HCT116 (cell line): ENCODE measurements around the gene KAZN. TPM values are rescaled to one million over a fixed set of nuclear protein-coding genes. Genes with fewer than 3 reads are reported as not detected.

Source experiments
- ATAC-seq: fragments of 200-7000 bp; cut with Tn5 transposase; 2 replicates; pipeline ENCODE4 v1.9.1; 2020; ENCODE audit warnings: mild to moderate bottlenecking, moderate library complexity
- BruUV-seq: library from RNA; stranded (reverse); fragments of 400-500 nt; replicated peaks from 2 replicates; lab custom pipeline; 2021; lab: Mats Ljungman, UMichigan
- CTCF ChIA-PET: fragments of 300-600 bp; sonication (Branson Sonifier 250); formaldehyde crosslinking; loops from one replicate; lab custom pipeline; 2021; ENCODE audit warnings: antibody characterized with exemption; lab: Charles Lee
- POLR2A ChIA-PET: fragments of 300-600, 350-600 bp; sonication (Branson Sonifier 250); formaldehyde crosslinking; loops from one replicate; lab custom pipeline; 2021; ENCODE audit warnings: antibody characterized with exemption; lab: Charles Lee
- RAD21 ChIA-PET, 2 experiments: fragments of 300-600 bp; sonication (Branson Sonifier 250); formaldehyde crosslinking; loops; one replicate each; lab custom pipeline; 2023; ENCODE audit warnings: low total read pairs in 2 of 2; ENCODE audit not compliant: uncharacterized antibody in 2 of 2, unreplicated experiment in 2 of 2, low non-redundant PET in 1 of 2; lab: Charles Lee
- DNase-seq: peaks from one replicate; pipeline ENCODE4 v3.0.0-alpha.2; 2010; ENCODE audit warnings: low read depth, low spot score
- H2AFZ ChIP-seq: fragments of 200-600 bp; shearing (Covaris generic), sonication (generic); 2 replicates; pipeline ENCODE4 v1.6.1; 2017; ENCODE audit warnings: low read depth, mixed run types, mixed read lengths, antibody characterized with exemption, low read length; ENCODE audit not compliant: poor library complexity, severe bottlenecking
- H3K27ac ChIP-seq: 2 replicates; pipeline ENCODE4 v1.5.1; 2012; ENCODE audit warnings: low read depth, low read length
- H3K27me3 ChIP-seq: fragments of 200-600 bp; sonication (generic); 2 replicates; pipeline ENCODE4 v1.6.1; 2016; ENCODE audit warnings: mixed run types, low read length, mixed read lengths; ENCODE audit not compliant: insufficient read depth
- H3K36me3 ChIP-seq, 2 experiments: fragments of 200-500 bp in 1 of 2; fragments of 200-600 bp in 1 of 2; sonication (Bioruptor generic) in 1 of 2; sonication (generic) in 1 of 2; 2 replicates each; pipeline versions ENCODE4 v1.5.1 to v1.6.1; 2014 to 2016; ENCODE audit warnings: low read length in 2 of 2, inconsistent platforms in 1 of 2, mixed read lengths in 1 of 2, mixed run types in 1 of 2; ENCODE audit not compliant: insufficient read depth in 2 of 2, control insufficient read depth in 1 of 2
- H3K4me1 ChIP-seq, 2 experiments: fragments of 200-600 bp in 1 of 2; sonication (generic) in 1 of 2; 2 replicates each; pipeline versions ENCODE4 v1.5.1 to v1.6.1; 2012 to 2017; ENCODE audit warnings: low read length in 2 of 2, inconsistent platforms in 1 of 2, mild to moderate bottlenecking in 1 of 2, mixed read lengths in 1 of 2, mixed run types in 1 of 2, moderate library complexity in 1 of 2; ENCODE audit not compliant: insufficient read depth in 2 of 2, control insufficient read depth in 1 of 2
- H3K4me2 ChIP-seq: fragments of 200-600 bp; sonication (generic); 2 replicates; pipeline ENCODE4 v1.6.1; 2017; ENCODE audit warnings: mixed run types, low read length, mixed read lengths
- H3K4me3 ChIP-seq, 2 experiments: fragments of 200-600 bp in 1 of 2; sonication (generic) in 1 of 2; replicated peaks in 1 of 2; 2 replicates each; pipeline ENCODE4 v1.5.1; 2011 to 2016; ENCODE audit warnings: low read length in 2 of 2, control low read depth in 1 of 2, low read depth in 1 of 2, mild to moderate bottlenecking in 1 of 2, mixed read lengths in 1 of 2, mixed run types in 1 of 2
- H3K79me2 ChIP-seq: fragments of 200-600 bp; sonication (generic); 2 replicates; pipeline ENCODE4 v1.6.1; 2017; ENCODE audit warnings: mild to moderate bottlenecking, mixed run types, low read length, moderate library complexity, mixed read lengths; ENCODE audit not compliant: insufficient read depth
- H3K9ac ChIP-seq: fragments of 200-600 bp; sonication (generic); 2 replicates; pipeline ENCODE4 v1.6.1; 2016; ENCODE audit warnings: low read length, mixed read lengths
- H3K9me2 ChIP-seq: fragments of 200-600 bp; sonication (generic), shearing (Covaris generic); 2 replicates; pipeline ENCODE4 v1.6.1; 2017; ENCODE audit warnings: mixed run types, mild to moderate bottlenecking, moderate library complexity; ENCODE audit not compliant: insufficient read depth
- H3K9me3 ChIP-seq, 2 experiments: fragments of 200-500 bp in 1 of 2; fragments of 200-600 bp in 1 of 2; sonication (Bioruptor generic) in 1 of 2; sonication (generic) in 1 of 2; 2 replicates each; pipeline ENCODE4 v1.6.1; 2014 to 2017; ENCODE audit warnings: low read length in 2 of 2, mixed read lengths in 2 of 2, inconsistent platforms in 1 of 2, low read depth in 1 of 2, mild to moderate bottlenecking in 1 of 2, mixed run types in 1 of 2, moderate library complexity in 1 of 2; ENCODE audit not compliant: control insufficient read depth in 1 of 2, insufficient read depth in 1 of 2
- H4K20me1 ChIP-seq: fragments of 200-600 bp; sonication (generic), shearing (Covaris generic); 2 replicates; pipeline ENCODE4 v1.6.1; 2017; ENCODE audit warnings: mixed run types, mild to moderate bottlenecking, moderate library complexity; ENCODE audit not compliant: insufficient read depth
- CBX3 ChIP-seq: IDR thresholded peaks from 2 replicates; pipeline ENCODE4 v1.6.1; 2012; ENCODE audit warnings: low read depth
- CEBPB ChIP-seq: IDR thresholded peaks from 2 replicates; pipeline ENCODE4 v1.6.1; 2012; ENCODE audit warnings: low read depth
- CTCF ChIP-seq, 3 experiments: fragments of 200-600 bp in 1 of 3; sonication (generic) in 1 of 3; IDR thresholded peaks in 2 of 3; conservative IDR thresholded peaks in 1 of 3; 2 replicates each; pipeline ENCODE4 v1.5.1; 2012 to 2017; ENCODE audit warnings: low read depth in 2 of 3, low read length in 2 of 3, antibody characterized with exemption in 1 of 3, borderline replicate concordance in 1 of 3, control low read depth in 1 of 3, mild to moderate bottlenecking in 1 of 3, mixed read lengths in 1 of 3, mixed run types in 1 of 3, moderate library complexity in 1 of 3; ENCODE audit not compliant: insufficient read depth in 1 of 3
- EGR1 ChIP-seq: IDR thresholded peaks from 2 replicates; pipeline ENCODE4 v1.6.1; 2012; ENCODE audit warnings: low read depth
- ELF1 ChIP-seq: IDR thresholded peaks from 2 replicates; pipeline ENCODE4 v1.6.1; 2012; ENCODE audit warnings: low read depth, borderline replicate concordance
- EZH2phosphoT487 ChIP-seq: fragments of 200-600 bp; IDR thresholded peaks from 2 replicates; pipeline ENCODE4 v1.6.1; 2018; ENCODE audit warnings: antibody characterized with exemption, borderline replicate concordance
- FOSL1 ChIP-seq: IDR thresholded peaks from 2 replicates; pipeline ENCODE4 v1.6.1; 2012; ENCODE audit warnings: low read depth
- JUND ChIP-seq: IDR thresholded peaks from 2 replicates; pipeline ENCODE4 v1.6.1; 2012
- MAX ChIP-seq: IDR thresholded peaks from 2 replicates; pipeline ENCODE4 v1.6.1; 2012
- POLR2AphosphoS5 ChIP-seq: IDR thresholded peaks from 2 replicates; pipeline ENCODE4 v1.6.1; 2011; ENCODE audit warnings: mild to moderate bottlenecking, low read depth, low read length, moderate library complexity
- RAD21 ChIP-seq: IDR thresholded peaks from 2 replicates; pipeline ENCODE4 v1.6.1; 2012; ENCODE audit warnings: low read depth, mild to moderate bottlenecking
- REST ChIP-seq: IDR thresholded peaks from 2 replicates; pipeline ENCODE4 v1.6.1; 2012; ENCODE audit warnings: low read depth
- SIN3A ChIP-seq: IDR thresholded peaks from 2 replicates; pipeline ENCODE4 v1.6.1; 2012; ENCODE audit warnings: low read depth
- TCF7L2 ChIP-seq: IDR thresholded peaks from 2 replicates; pipeline ENCODE4 v1.7.0; 2011; ENCODE audit warnings: borderline replicate concordance, inconsistent platforms; ENCODE audit not compliant: insufficient read depth, insufficient read length; ENCODE audit errors: extremely low read depth
- YY1 ChIP-seq: IDR thresholded peaks from 2 replicates; pipeline ENCODE4 v1.6.1; 2011; ENCODE audit warnings: low read length, low read depth, moderate library complexity, mild to moderate bottlenecking; ENCODE audit not compliant: insufficient replicate concordance; ENCODE audit errors: extremely low read depth
- ZFX ChIP-seq: fragments of 450-650 bp; IDR thresholded peaks from 2 replicates; pipeline ENCODE4 v1.6.1; 2017
- ZNF274 ChIP-seq: fragments of 200-500 bp; sonication (Bioruptor generic); IDR thresholded peaks from 2 replicates; pipeline ENCODE4 v1.6.1; 2014; ENCODE audit warnings: mild to moderate bottlenecking, low read depth, low read length, inconsistent platforms
- intact Hi-C: fragments of 100-400 bp; cut with micrococcal nuclease; formaldehyde crosslinking; loops from 2 replicates; pipeline ENCODE4 v1.10.0; 2022
- total RNA-seq: library from RNA; stranded (reverse); gene quantifications from one replicate; pipeline ENCODE4 v1.2.1, GENCODE V29; 2021; ENCODE audit not compliant: unreplicated experiment

KAZN gene
- total RNA-seq, 1 experiment from 2014 or later: 13.4 TPM

- intact Hi-C loops: no loop called here
- no peak overlapping the region for H3K4me3 ChIP-seq
- no peaks in the 10 kb centered on the region for H3K9me3 ChIP-seq
- POLR2A ChIA-PET: no interaction called here
- no peak for TF ChIP-seq EZH2phosphoT487
- no peak for TF ChIP-seq CBX3
- no peak for TF ChIP-seq REST
- no peak for TF ChIP-seq ZNF274
- TF ChIP-seq POLR2AphosphoS5: no peak
- TF ChIP-seq RAD21: no peak
- no peak for TF ChIP-seq ELF1
- no peak for TF ChIP-seq MAX
- TF ChIP-seq CTCF (IDR thresholded peaks at IDR 0.05 in 2 of 3, conservative IDR thresholded peaks at IDR 0.05 in 1 of 3; ENCODE audit: borderline replicate concordance in 1 of 3, insufficient read depth in 1 of 3, low read depth in 2 of 3, low read length in 2 of 3): no peak
- no peak for TF ChIP-seq TCF7L2
- TF ChIP-seq SIN3A: no peak
- TF ChIP-seq EGR1: no peak
- TF ChIP-seq FOSL1: no peak
- no peak for TF ChIP-seq JUND
- no peak for TF ChIP-seq CEBPB
- no peak for TF ChIP-seq ZFX
- no peak for TF ChIP-seq YY1
- ATAC-seq (no peak), DNase-seq (no peak)
- CTCF ChIA-PET: no interaction called here
- no TSS peak for BruUV-seq
- H3K9ac ChIP-seq: no peak overlapping the region
- no peaks in the 10 kb centered on the region for H3K27me3 ChIP-seq
- no peak overlapping the region for H2AFZ ChIP-seq
- H3K36me3 ChIP-seq: no peaks in the 10 kb centered on the region
- H4K20me1 ChIP-seq: no peaks in the 10 kb centered on the region
- no peak overlapping the region for H3K4me2 ChIP-seq
- no peaks in the 10 kb centered on the region for H3K9me2 ChIP-seq
- RAD21 ChIA-PET: no interaction called here
- H3K27ac ChIP-seq: no peak overlapping the region
- H3K79me2 ChIP-seq: peaks cover 4% of the 10 kb centered on the region; the same call in 1 of the 2 replicates
- peaks cover 0 to 8% of the 10 kb centered on the region in 2 experiments; a peak in 1 of 4 replicates for H3K4me1 ChIP-seq
Measured at GRCh38 chr1:14937288-14937949, 338.9 kb downstream of the KAZN start.
